HepG2 (cell line): ENCODE measurements around the gene BAG3. TPM values are rescaled to one million over a fixed set of nuclear protein-coding genes. Genes with fewer than 3 reads are reported as not detected.

ENCODE experiments used
- ARID5B ChIP-seq: IDR thresholded peaks from 2 replicates; pipeline ENCODE4 v1.4.0; 2020; ENCODE audit warnings: mild to moderate bottlenecking, missing genetic modification reagents
- CSRNP2 ChIP-seq: sonication (generic); formaldehyde crosslinking; conservative IDR thresholded peaks from 2 replicates; pipeline ENCODE4 v1.8.0; 2022; ENCODE audit warnings: low read depth, missing genetic modification reagents
- EP300 ChIP-seq, 3 experiments: sonication (generic) in 1 of 3; formaldehyde crosslinking in 1 of 3; IDR thresholded peaks; 2 replicates each; pipeline versions ENCODE4 v1.5.1 to v1.6.1; 2011 to 2020; ENCODE audit warnings: low read depth in 2 of 3, low read length in 2 of 3, borderline replicate concordance in 1 of 3, improper control_type of control experiment in 1 of 3, mild to moderate bottlenecking in 1 of 3, missing genetic modification reagents in 1 of 3, moderate library complexity in 1 of 3
- FOXA3 ChIP-seq: IDR thresholded peaks from 2 replicates; pipeline ENCODE4 v1.6.1; 2016; ENCODE audit warnings: missing genetic modification reagents, missing compliant biosample characterization
- HNRNPL ChIP-seq: fragments of 200-400 bp; formaldehyde crosslinking; IDR thresholded peaks from 2 replicates; pipeline ENCODE4 v1.6.1; 2017; ENCODE audit warnings: mild to moderate bottlenecking, low read depth, low read length
- JARID2 ChIP-seq: sonication (generic); formaldehyde crosslinking; IDR thresholded peaks from 2 replicates; pipeline ENCODE4 v1.8.1; 2023; ENCODE audit warnings: missing genetic modification reagents, inconsistent platforms; ENCODE audit not compliant: insufficient replicate concordance
- MAZ ChIP-seq, 2 experiments: sonication (generic) in 1 of 2; formaldehyde crosslinking in 1 of 2; IDR thresholded peaks; 2 replicates each; pipeline versions ENCODE4 v1.5.0 to v1.6.1; 2012 to 2020; ENCODE audit warnings: low read depth in 2 of 2, mild to moderate bottlenecking in 2 of 2, borderline replicate concordance in 1 of 2, improper control_type of control experiment in 1 of 2, low read length in 1 of 2, missing genetic modification reagents in 1 of 2, moderate library complexity in 1 of 2
- SNAPC2 ChIP-seq: sonication (generic); formaldehyde crosslinking; IDR thresholded peaks from 2 replicates; pipeline ENCODE4 v1.8.1; 2022; ENCODE audit warnings: mild to moderate bottlenecking, missing genetic modification reagents
- ZC3H13 ChIP-seq: sonication (generic); formaldehyde crosslinking; IDR thresholded peaks from 2 replicates; pipeline ENCODE4 v1.8.1; 2023; ENCODE audit warnings: mild to moderate bottlenecking, missing genetic modification reagents, moderate library complexity
- ZNF101 ChIP-seq: sonication (generic); formaldehyde crosslinking; IDR thresholded peaks from 2 replicates; pipeline ENCODE4 v1.4.0; 2020; ENCODE audit warnings: mild to moderate bottlenecking, low read depth, missing genetic modification reagents, borderline replicate concordance
- ZNF383 ChIP-seq: sonication (generic); formaldehyde crosslinking; IDR thresholded peaks from 2 replicates; pipeline ENCODE4 v1.4.0; 2020; ENCODE audit warnings: missing genetic modification reagents, mild to moderate bottlenecking, borderline replicate concordance
- ZNF441 ChIP-seq: sonication (generic); formaldehyde crosslinking; IDR thresholded peaks from 2 replicates; pipeline ENCODE4 v1.7.0; 2021; ENCODE audit warnings: missing genetic modification reagents, borderline replicate concordance
- ZNF788 ChIP-seq: sonication (generic); formaldehyde crosslinking; IDR thresholded peaks from 2 replicates; pipeline ENCODE4 v1.5.0; 2020; ENCODE audit warnings: mild to moderate bottlenecking, missing genetic modification reagents, borderline replicate concordance
- polyA plus RNA-seq, 8 experiments: library from polyadenylated mRNA; depleted of rRNA in 3 of 8; stranded (reverse) in 7 of 8; unstranded in 1 of 8; fragments of >200 nt; fragmentation: Illumina TruSeq in 4 of 8; extraction: Trizol in 4 of 8; gene quantifications; 2 replicates each; pipeline versions ENCODE4 v1.2.1 to v1.2.3, GENCODE V29; 2011 to 2016; ENCODE audit warnings: low read depth in 4 of 8, missing spikeins in 1 of 8, mixed read lengths in 1 of 8; ENCODE audit not compliant: insufficient read depth in 1 of 8
- total RNA-seq, 5 experiments: library from RNA; depleted of rRNA; stranded (reverse); fragments of >200 nt; fragmentation: Illumina TruSeq; extraction: Trizol; gene quantifications; 2 replicates each; pipeline ENCODE4 v1.2.3, GENCODE V29; 2016; ENCODE audit warnings: low read depth in 1 of 5
- TF ChIP-seq, protein P1 (sequence below): sonication (generic); formaldehyde crosslinking; IDR thresholded peaks from 2 replicates; pipeline ENCODE4 v1.4.0; 2020; ENCODE audit warnings: mild to moderate bottlenecking, low read depth, missing genetic modification reagents

BAG3 gene
- total and polyA plus RNA-seq, 2 of the 13 experiments (the other 11 are each of a cell fraction or from before 2014, with no cell fraction given) = 2.9 to 6.7 TPM

DNA sequence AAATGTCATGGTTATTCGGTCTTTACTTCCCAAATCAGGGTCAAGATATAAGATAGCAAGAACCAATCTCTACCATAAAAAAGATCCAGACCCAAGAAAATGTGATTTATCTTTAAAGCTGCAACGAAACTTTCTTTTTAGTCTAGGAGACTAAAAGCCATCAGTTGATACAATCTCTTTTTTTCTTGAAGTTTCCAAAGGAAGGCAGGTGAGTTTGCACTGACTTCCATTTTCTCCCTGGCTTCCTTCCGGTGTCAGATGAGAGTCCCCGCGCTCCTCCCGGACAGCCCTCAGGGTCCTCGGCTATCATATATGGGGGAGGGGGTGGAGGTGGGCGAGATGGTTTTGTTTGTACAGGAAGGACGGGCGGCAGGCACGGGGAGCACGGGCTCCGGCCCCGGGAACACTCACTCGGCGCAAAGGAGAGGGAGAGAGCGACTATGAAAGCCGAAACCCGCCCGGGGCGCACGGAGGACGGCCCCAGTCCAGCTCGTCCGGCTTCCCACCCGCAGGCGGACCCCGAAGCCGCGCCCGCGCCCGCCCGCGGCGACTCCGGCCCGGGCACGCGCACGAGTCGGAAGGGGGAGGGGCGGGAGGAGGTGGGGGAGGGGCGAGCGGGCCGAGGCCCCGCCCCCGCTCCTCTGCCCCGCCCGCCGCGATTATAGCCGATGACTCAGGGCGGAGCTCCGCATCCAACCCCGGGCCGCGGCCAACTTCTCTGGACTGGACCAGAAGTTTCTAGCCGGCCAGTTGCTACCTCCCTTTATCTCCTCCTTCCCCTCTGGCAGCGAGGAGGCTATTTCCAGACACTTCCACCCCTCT lies at the start of gene BAG3 (continued):
- TF ChIP-seq ZNF383 (CRISPR knock-in tag) (0 out of 2 replicates have a peak, but pooled peaks have one; percentile 7), MAZ (IDR thresholded peaks at IDR 0.05; ENCODE audit: borderline replicate concordance, low read depth, low read length) (peak; percentile 56; the same call in 1 of the 2 replicates), MAZ (CRISPR knock-in tag; IDR thresholded peaks at IDR 0.05; ENCODE audit: low read depth) (peak; percentile 49; the same call in 1 of the 2 replicates), JARID2 (CRISPR knock-in tag) (no peak), ZNF441 (CRISPR knock-in tag) (peak; percentile 24; the same call in 1 of the 2 replicates), SNAPC2 (CRISPR knock-in tag) (no peak), CSRNP2 (CRISPR knock-in tag) (no peak), ZNF788 (CRISPR knock-in tag) (0 out of 2 replicates have a peak, but pooled peaks have one; percentile 27), FOXA3 (CRISPR knock-in tag) (peak; percentile 26; the same call in 1 of the 2 replicates), HNRNPL (0 out of 2 replicates have a peak, but pooled peaks have one; percentile 26), ARID5B (CRISPR knock-in tag) (0 out of 2 replicates have a peak, but pooled peaks have one; percentile 42), ZC3H13 (CRISPR knock-in tag) (0 out of 2 replicates have a peak, but pooled peaks have one; percentile 67), ZNF101 (CRISPR knock-in tag) (no peak), EP300 (IDR thresholded peaks at IDR 0.05; ENCODE audit: low read depth in 2 of 2, low read length in 2 of 2) (0 out of 4 replicates have a peak, but pooled peaks of 1 of the 2 experiments have one; percentile 15), EP300 (CRISPR knock-in tag; IDR thresholded peaks at IDR 0.05; ENCODE audit: borderline replicate concordance) (no peak)
- TF ChIP-seq, protein P1, sequence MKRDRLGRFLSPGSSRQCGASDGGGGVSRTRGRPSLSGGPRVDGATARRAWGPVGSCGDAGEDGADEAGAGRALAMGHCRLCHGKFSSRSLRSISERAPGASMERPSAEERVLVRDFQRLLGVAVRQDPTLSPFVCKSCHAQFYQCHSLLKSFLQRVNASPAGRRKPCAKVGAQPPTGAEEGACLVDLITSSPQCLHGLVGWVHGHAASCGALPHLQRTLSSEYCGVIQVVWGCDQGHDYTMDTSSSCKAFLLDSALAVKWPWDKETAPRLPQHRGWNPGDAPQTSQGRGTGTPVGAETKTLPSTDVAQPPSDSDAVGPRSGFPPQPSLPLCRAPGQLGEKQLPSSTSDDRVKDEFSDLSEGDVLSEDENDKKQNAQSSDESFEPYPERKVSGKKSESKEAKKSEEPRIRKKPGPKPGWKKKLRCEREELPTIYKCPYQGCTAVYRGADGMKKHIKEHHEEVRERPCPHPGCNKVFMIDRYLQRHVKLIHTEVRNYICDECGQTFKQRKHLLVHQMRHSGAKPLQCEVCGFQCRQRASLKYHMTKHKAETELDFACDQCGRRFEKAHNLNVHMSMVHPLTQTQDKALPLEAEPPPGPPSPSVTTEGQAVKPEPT (CRISPR knock-in tag) = no peak
